ENCODE data around the gene NTRK3. TPM values are rescaled to one million over a fixed set of nuclear protein-coding genes. Genes with fewer than 3 reads are reported as not detected.

The NTRK3 gene
- polyA plus RNA-seq, 1 donor from 2014 or later = 42.7 TPM

- Histone ChIP-seq H4K20me1 (ENCODE audit: insufficient read depth) (no peaks in the 10 kb centered on the region), H3K36me3 (ENCODE audit: insufficient read depth, low read length) (no peaks in the 10 kb centered on the region), H3K4me2 (ENCODE audit: low read length) (no peak overlapping the region), H3K9me3 (ENCODE audit: low read length) (no peaks in the 10 kb centered on the region), H2AFZ (ENCODE audit: low read depth, low read length) (no peak overlapping the region), H3F3A (ENCODE audit: insufficient read depth, low read length, poor library complexity, severe bottlenecking) (no peaks in the 10 kb centered on the region), H3K79me2 (replicated peaks; ENCODE audit: insufficient read depth, low read length) (no peaks in the 10 kb centered on the region), H3K9ac (ENCODE audit: low read length) (no peak overlapping the region), H3K9me2 (ENCODE audit: insufficient read depth, low read length) (no peaks in the 10 kb centered on the region), H3K27me3 (ENCODE audit: insufficient read depth, low read depth, low read length) (no peaks in the 10 kb centered on the region), H3K4me3 (ENCODE audit: low read length) (no peak overlapping the region), H3K27ac (ENCODE audit: low read length) (no peak overlapping the region)
- TF ChIP-seq, protein P1, sequence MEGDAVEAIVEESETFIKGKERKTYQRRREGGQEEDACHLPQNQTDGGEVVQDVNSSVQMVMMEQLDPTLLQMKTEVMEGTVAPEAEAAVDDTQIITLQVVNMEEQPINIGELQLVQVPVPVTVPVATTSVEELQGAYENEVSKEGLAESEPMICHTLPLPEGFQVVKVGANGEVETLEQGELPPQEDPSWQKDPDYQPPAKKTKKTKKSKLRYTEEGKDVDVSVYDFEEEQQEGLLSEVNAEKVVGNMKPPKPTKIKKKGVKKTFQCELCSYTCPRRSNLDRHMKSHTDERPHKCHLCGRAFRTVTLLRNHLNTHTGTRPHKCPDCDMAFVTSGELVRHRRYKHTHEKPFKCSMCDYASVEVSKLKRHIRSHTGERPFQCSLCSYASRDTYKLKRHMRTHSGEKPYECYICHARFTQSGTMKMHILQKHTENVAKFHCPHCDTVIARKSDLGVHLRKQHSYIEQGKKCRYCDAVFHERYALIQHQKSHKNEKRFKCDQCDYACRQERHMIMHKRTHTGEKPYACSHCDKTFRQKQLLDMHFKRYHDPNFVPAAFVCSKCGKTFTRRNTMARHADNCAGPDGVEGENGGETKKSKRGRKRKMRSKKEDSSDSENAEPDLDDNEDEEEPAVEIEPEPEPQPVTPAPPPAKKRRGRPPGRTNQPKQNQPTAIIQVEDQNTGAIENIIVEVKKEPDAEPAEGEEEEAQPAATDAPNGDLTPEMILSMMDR (IDR thresholded peaks at IDR 0.05; ENCODE audit: poor library complexity, severe bottlenecking) = no peak
- TF ChIP-seq POLR2AphosphoS5 (IDR thresholded peaks at IDR 0.05) = no peak
These were observed 309.0 kb downstream of the NTRK3 start for GRCh38 chr15:87947560-87947959.

DNA sequence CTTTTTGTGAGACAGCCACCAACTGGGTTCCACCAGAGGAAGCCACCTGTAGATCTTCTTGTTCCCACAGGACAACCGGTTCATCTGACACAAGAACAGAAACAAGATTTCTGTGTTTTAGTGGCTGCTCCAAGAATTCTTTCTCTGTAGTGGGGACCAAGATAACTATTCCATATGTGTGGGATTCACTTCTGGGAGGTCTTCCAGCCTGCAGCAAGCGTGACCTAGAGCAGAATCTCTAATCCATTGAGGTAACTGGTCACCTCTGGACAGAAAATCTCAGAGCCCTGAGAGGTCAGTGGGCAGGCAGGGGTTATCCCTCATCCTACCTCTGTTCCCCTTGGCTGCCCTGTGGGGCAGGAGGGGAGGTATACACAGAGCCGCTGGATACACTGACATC, 311.3 kb downstream of the NTRK3 start:
- no peak overlapping the region for H3K9ac ChIP-seq (ENCODE audit: low read length)
- H3K79me2 ChIP-seq (replicated peaks; ENCODE audit: insufficient read depth, low read length) = no peaks in the 10 kb centered on the region
- H3K27me3 ChIP-seq (ENCODE audit: insufficient read depth, low read depth, low read length) = no peaks in the 10 kb centered on the region
- no peaks in the 10 kb centered on the region for H3K9me2 ChIP-seq (ENCODE audit: insufficient read depth, low read length)
- no peak overlapping the region for H2AFZ ChIP-seq (ENCODE audit: low read depth, low read length)
- no peak overlapping the region for H3K4me3 ChIP-seq (ENCODE audit: low read length)
- no peaks in the 10 kb centered on the region for H3K9me3 ChIP-seq (ENCODE audit: low read length)
- no peaks in the 10 kb centered on the region for H3K36me3 ChIP-seq (ENCODE audit: insufficient read depth, low read length)
- no peak for TF ChIP-seq EZH2 (IDR thresholded peaks at IDR 0.05; ENCODE audit: borderline replicate concordance, insufficient read depth, low read length, poor library complexity, severe bottlenecking)
- TF ChIP-seq POLR2AphosphoS5 (IDR thresholded peaks at IDR 0.05) = no peak
- TF ChIP-seq MXI1 (conservative IDR thresholded peaks at IDR 0.05; ENCODE audit: poor library complexity, severe bottlenecking) = no peak
- TF ChIP-seq SMC3 (conservative IDR thresholded peaks at IDR 0.05; ENCODE audit: poor library complexity) = no peak
- no peak overlapping the region for H3K27ac ChIP-seq (ENCODE audit: low read length)
- H3K4me2 ChIP-seq (ENCODE audit: low read length) = no peak overlapping the region
- H4K20me1 ChIP-seq (ENCODE audit: insufficient read depth) = no peaks in the 10 kb centered on the region
- H3F3A ChIP-seq (ENCODE audit: insufficient read depth, low read length, poor library complexity, severe bottlenecking) = no peaks in the 10 kb centered on the region

GRCh38 chr15:87944691-87945090, 311.8 kb downstream of the NTRK3 start:
- no peak overlapping the region for H3K4me3 ChIP-seq (ENCODE audit: low read length)
- no peak overlapping the region for H2AFZ ChIP-seq (ENCODE audit: low read depth, low read length)
- H3K27me3 ChIP-seq (ENCODE audit: insufficient read depth, low read depth, low read length) = no peaks in the 10 kb centered on the region
- no peaks in the 10 kb centered on the region for H3F3A ChIP-seq (ENCODE audit: insufficient read depth, low read length, poor library complexity, severe bottlenecking)
- TF ChIP-seq, protein P1 (IDR thresholded peaks at IDR 0.05; ENCODE audit: poor library complexity, severe bottlenecking) = no peak
- no peak for TF ChIP-seq REST (IDR thresholded peaks at IDR 0.05; ENCODE audit: borderline replicate concordance)
- no peak for TF ChIP-seq EP300 (conservative IDR thresholded peaks at IDR 0.05; ENCODE audit: poor library complexity, severe bottlenecking)
- TF ChIP-seq SMC3 (conservative IDR thresholded peaks at IDR 0.05; ENCODE audit: poor library complexity) = no peak
- no peak for TF ChIP-seq POLR2AphosphoS5 (IDR thresholded peaks at IDR 0.05)
- no peak for TF ChIP-seq RAD21 (conservative IDR thresholded peaks at IDR 0.05)
- no peak for TF ChIP-seq TAF1 (IDR thresholded peaks at IDR 0.05; ENCODE audit: low read depth)
- TF ChIP-seq MXI1 (conservative IDR thresholded peaks at IDR 0.05; ENCODE audit: poor library complexity, severe bottlenecking) = no peak
- no peak for TF ChIP-seq EZH2 (IDR thresholded peaks at IDR 0.05; ENCODE audit: borderline replicate concordance, insufficient read depth, low read length, poor library complexity, severe bottlenecking)
- no peaks in the 10 kb centered on the region for H3K36me3 ChIP-seq (ENCODE audit: insufficient read depth, low read length)
- no peak overlapping the region for H3K4me2 ChIP-seq (ENCODE audit: low read length)
- H3K27ac ChIP-seq (ENCODE audit: low read length) = no peak overlapping the region
- no peaks in the 10 kb centered on the region for H3K79me2 ChIP-seq (replicated peaks; ENCODE audit: insufficient read depth, low read length)
- H4K20me1 ChIP-seq (ENCODE audit: insufficient read depth) = no peaks in the 10 kb centered on the region
- H3K9me3 ChIP-seq (ENCODE audit: low read length) = no peaks in the 10 kb centered on the region
- no peak overlapping the region for H3K9ac ChIP-seq (ENCODE audit: low read length)
- no peaks in the 10 kb centered on the region for H3K9me2 ChIP-seq (ENCODE audit: insufficient read depth, low read length)

Data from neural cell (in vitro differentiated cells).